ENCODE measurements around the gene ACOT4.
"Not testable (repeated sequence)": the region's sequence is repeated elsewhere in the genome, so short reads cannot be mapped to it uniquely, and the experiment has no call there.

The ACOT4 gene

DNA sequence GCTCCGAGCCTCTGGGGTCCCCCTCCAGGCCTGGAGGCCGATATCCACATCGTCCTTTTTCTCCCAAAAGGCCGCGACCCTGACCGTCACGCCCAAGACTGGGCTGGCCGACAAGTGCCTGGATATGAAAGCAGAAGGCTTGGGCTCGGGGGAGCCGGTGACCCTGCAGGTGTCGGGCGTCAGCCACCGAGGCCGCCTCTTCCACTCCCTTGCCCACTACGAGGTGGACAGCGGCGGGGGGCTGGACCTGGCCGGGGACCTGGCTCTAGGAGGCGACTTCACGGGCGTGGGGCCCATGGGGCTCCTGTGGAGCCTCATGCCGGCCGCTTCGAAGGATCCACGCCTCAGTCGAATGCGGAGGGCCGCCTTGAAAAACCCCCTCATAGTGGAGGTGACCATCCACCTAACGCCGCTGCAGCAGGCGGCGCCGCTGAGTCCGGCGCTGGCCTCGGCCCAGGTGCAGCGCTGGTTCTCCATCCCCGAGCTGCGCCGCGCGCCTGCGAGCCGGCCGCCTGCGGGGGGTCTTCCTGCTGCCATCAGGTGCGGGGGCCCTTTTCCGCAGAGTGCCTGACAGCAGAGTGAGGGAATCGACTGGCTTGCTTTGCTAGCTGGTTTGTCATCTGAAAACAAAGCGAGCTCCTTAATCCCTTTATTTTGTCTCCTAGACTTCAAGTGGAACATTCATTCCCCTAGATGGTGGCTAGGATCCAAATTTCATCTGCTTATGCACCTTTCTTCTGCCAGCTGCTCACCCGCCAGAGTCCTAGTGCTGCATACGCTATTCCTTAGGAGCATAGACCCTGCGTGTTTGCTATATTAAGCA lies 42.5 kb downstream of the ACOT4 start:
- no peak for DNase-seq

DNA sequence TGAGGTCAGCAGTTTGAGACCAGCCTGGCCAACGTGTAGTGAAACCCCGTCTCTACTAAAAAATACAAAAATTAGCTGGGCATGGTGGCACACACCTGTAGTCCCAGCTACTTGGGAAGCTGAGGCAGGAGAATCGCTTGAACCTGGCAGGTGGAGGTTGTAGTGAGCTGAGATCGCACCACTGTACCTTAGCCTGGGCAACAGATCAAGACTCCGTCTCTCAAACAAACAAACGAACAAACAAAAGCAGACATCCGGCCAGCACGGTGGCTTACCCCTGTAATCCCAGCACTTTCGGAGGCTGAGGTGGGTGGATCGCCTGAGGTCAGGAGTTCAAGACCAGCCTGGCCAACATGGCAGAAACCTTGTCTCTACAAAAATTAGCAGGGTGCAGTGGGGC lies 44.7 kb downstream of the ACOT4 start:
- DNase-seq: not testable (repeated sequence)

DNA sequence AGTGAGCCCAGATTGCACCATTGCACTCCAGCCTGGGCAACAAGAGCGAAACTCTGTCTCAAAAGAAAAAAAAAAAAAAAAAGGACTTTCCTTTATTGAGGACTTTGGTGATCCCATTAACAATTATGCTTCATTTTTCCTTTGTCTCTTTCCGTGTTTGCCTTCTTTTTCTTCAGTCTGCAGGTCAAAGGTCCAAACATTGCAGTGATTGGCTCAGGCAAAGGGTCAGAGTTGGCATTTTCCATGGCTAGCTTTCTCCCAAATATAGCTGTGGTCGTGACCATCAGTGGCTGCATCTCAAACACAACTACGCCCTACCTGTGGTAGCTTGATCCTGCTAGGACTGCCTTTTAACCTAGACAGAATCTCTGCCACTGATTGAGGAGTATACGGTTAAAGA lies 46.2 kb downstream of the ACOT4 start:
- no peak for DNase-seq

DNA sequence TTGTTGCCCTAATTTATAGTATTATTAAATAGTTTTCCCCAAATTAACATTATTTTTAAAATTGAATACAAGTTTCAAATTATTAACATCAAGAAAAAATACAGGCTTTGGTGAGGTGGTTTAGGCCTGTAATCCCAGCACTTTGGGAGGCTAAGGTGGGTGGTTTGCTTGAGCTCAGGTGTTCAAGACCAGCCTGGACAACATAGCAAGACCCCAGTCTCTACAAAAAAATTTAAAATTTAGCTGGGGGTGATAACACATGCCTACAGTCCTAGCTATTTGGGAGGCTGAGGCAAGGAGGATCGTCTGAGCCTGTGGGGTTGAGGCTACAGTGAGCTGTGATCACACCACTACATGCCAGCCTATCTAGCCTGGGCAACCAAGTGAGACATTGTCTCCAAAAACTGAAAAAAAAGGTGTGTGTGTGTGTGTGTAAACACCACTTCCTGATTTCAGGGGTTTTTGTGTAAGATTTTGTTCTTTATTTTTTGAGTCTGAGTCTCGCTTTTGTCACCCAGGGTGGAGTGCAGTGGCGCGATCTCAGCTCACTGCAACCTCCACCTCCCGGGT lies 49.2 kb downstream of the ACOT4 start:
- DNase-seq: no peak

DNA sequence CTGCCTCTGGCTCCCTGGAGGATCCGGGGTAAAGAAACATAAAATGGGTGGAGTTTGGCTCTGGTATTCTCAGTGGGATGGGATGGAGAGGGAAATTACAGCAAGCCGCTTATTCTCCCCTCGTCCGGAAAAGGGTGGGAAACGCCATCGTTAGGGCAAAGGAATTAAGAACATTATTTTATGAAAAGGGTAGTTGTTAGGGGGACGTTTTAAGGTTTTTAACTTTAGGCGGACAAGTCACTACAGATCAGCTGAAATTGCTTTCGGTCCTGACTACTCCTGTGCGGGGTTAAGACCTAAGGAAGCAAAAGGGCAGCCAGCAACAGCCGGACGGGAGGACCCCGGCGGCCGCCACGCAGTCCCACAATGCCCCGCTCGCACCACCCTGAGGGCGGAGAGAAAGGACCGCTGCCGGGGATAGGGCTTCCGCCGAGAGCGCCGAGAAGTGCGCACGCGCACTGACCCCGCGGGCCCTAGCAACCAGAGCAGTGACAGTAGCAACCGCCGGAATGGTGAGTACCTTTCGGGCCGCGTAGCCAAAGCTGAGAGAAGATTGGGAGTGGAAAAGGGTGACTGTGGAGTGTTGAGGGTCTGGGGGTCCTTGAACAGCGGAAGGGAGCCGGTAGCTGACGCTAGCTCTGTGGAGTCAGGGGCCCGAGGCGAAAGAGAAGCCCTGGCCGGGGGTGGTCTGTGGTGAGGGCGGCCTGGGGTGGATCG lies 53.0 kb downstream of the ACOT4 start, which contains the start of gene DNAL1:
DNAL1 (plus strand) TSS at position 456 of the 717 bp plus-strand sequence; CDS start at position 510, 54 bp downstream.
- peak; percentile 86 to 92 for DNase-seq

DNA sequence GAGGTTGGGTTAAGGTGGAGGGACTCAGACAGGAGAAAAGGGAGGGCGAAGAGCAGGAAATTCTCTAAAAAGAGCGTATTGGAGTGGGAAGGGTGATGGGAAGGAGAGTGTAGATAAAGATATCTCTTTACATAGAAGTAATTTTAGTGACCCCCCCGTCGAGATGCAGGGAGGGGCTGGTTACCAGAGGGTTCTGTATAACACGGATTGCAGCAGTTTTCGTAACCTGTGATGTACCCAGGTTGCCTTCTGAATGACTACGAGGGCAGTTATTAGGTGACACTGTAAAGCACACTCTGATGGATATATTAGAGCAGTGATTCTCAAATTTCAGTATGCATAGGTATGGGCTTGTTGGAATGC lies 53.6 kb downstream of the ACOT4 start:
- DNase-seq: no peak
